GM18873 (cell line): ENCODE measurements around the gene AGAP3.
"Not testable (repeated sequence)": the region's sequence is repeated elsewhere in the genome, so short reads cannot be mapped to it uniquely, and the experiment has no call there.

Experiments used
- ATAC-seq: cut with Tn5 transposase; IDR thresholded peaks from one replicate; pipeline ENCODE4 v1.9.1; 2021; ENCODE audit warnings: mild to moderate bottlenecking, moderate library complexity, moderate number of reproducible peaks; ENCODE audit not compliant: unreplicated experiment, low FRiP score

AGAP3 gene

DNA sequence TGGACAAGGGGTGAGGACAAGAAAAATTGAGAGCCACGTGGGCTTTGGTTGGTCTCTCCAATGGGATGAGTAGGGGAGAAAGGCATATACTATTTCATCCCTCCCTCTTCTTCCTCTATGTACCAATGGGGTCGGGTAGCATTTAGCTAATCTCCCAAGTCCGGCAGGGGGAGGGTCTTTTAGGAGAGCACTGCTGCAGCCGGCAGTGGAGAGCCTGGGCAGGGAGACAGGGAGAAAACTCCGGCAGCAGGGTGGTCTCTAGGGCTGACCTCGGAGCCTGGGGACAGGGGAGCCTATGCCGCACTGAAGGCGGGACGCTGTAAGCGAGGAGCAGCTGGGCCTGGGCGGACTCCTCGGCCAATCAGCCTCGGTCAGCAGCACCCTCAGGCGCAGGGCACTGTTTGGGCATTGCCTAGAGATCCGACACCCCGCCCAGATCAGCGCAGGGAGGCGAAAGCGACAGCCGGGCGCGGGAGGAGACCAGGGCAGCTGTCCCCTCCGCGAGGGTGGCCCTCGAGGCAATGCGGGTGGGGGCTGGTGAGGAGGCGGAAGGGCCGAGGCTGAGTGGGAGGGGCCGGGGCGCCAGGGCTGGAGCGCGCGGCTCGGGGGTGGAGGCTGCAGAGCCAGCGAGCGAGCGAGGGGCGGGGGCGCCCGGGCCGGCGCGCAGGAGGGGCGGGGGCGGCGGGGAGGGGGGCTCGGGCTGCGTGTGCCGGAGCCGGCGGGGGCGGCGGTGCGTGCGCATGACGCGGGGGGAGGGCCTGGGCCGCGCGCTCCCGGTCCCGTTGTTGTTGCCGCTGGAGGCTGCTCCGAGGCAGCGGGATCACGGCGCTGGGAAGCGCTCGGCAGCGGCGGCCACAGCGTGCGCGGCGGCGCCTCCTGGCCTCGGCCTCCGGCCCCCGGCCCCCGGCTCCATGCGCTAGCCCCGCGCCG lies at the start of gene AGAP3:
TSS of gene AGAP3 (plus strand) at position 785 of the 930 bp plus-strand sequence. CDS start 267 bp downstream, outside the sequence.
- ATAC-seq, result no peak

DNA sequence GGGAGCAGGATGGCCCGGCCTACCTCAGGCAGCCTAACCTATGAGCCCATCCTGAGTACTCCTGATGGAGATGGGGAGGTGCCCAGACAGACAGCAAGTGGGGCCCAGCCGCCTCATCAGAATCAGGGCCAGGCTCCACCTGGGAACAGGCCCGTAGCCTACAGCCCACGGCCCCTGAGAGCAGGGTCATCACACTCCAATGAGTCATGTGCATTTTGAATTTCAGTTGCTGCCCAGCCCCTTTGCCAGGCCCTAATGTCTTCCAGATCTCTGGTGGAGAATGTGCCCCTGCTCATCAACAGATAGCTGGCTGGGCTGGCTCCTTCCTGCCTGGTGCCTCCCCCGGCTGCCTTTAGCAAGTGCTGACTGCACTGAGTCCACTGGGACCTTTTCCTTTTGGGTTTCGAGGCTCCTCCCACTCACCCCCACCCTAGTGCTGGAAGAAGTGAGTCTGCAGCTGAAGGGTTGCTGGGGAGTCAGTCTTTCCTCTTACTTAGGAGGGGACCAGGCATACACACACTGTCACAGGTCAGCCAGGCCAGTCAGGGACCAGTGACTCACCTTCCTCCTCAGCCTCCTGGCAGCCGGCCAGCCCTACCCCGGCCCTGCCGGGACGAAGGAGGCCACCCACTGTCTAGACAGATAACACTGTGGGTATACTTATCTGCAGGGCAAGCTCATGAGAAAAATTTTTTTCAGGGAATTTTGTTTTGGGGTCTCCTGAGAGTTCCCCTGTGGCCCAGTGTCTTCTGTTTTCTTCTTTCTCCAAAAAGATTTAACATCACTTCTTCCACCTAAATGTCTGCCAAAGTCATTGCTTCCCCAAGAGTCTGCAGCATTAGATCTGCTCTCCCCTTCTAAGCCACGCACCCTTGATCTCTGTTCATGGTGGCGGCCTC lies 47.1 kb upstream of the AGAP3 start:
- ATAC-seq, result no peak

DNA sequence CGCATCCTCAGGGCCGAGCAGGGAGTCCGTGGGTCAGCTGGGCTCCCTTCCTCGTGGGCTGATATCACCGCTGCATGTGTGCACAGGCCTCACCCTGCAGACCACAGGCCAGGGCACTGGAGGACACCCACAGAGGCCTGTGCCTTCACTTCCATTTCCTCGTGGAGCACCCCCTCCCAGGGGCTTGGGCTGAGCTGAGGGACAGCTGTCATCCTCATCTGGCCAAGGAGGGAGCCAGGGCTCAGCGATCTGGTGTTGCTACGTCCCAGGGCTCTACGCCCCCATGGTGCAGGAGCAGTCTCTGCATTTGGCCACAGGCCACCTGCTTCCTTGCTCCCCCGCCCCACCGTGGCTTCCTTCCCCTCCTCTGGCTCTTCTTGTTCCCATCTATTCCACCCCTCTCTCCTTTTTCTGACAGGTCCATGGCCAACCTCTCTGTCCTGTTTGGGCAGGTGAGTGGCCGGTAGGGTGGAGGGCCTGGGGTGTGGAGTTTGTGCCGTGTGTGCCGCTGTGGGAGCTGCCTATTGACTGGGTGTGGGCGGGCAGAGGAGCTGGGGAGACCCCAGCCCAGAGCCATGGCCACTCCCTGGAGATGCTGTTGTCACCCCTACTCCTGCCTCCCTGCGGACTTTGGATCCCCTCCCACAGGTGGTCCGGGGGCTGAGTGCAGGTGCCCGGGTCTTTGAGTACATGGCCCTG lies 46.3 kb upstream of the AGAP3 start:
- no peak for ATAC-seq

DNA sequence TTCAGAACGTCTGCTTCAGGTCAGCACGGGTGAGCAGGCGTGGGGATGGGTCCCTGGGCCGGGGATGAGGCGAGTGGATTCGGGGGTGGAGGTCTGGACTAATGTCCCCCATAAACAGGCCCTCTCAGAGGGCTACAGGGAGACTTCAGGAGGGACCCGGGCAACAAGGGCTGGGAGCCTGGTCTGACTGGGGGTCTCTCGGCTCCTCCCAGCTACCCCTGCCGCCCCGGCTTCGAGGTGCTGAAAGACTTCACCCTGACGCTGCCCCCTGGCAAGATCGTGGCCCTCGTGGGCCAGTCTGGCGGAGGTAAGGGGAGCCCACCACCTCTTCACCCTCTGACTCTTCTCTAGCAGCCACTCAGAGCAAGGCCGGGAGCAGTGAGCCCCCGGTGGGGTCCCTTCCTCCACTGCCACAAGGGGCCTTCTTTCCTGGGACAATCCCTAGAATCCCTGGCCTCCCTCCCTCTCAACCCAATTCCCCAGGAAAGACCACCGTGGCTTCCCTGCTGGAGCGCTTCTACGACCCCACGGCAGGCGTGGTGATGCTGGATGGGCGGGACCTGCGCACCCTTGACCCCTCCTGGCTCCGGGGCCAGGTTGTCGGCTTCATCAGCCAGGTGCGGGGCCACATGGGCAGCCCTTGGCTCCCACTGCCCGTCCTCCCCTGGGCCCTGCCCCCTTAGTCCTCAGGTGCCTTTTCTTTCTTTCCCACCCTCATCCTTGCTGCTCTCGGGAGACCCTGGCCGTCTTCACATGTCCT lies 45.5 kb upstream of the AGAP3 start:
- no peak for ATAC-seq

DNA sequence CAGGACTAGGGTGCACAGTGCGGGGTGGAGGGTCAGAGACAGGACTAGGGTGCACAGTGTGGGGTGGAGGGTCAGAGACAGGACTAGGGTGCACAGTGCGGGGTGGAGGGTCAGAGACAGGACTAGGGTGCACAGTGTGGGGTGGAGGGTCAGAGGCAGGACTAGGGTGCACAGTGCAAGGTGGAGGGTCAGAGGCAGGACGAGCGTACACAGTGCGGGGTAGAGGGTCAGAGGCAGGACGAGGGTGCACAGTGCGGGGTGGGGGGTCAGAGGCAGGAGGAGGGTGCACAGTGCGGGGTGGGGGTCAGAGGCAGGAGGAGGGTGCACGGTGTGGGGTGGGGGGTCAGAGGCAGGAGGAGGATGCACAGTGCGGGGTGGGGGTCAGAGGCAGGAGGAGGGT lies 42.8 kb upstream of the AGAP3 start:
- not testable (repeated sequence) for ATAC-seq

DNA sequence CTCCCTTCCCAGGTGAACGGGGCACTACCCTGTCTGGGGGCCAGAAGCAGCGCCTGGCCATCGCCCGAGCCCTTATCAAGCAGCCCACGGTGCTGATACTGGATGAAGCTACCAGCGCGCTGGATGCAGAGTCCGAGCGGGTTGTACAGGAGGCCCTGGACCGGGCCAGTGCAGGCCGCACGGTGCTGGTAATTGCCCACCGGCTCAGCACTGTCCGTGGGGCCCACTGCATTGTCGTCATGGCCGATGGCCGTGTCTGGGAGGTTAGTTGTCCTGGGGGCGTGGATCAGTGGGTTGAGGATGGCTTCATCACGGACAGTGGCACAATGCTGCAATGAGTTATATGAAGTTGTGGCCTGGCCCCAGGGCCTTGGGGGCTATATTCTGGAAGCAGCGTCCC lies 42.3 kb upstream of the AGAP3 start:
- ATAC-seq, result no peak

DNA sequence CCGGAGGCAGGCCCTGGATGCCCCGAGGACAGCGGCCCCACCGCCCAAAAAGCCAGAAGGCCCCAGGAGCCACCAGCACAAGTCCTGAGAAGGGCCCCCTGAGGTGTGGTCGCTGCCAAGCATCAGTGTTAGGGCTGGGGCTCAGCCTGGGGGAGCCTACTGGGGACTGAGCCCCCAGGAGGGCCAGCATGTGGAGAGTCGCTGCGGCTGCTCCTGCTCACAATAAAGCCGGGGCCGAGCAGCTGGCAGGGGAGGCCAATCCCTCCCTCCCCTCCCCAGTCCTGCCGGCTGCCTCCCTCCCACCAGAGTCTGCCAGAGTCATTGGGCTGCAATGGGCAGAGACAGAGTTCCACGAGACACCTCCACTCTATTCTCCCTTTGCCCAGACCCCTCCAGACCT lies 41.0 kb upstream of the AGAP3 start:
- no peak for ATAC-seq

DNA sequence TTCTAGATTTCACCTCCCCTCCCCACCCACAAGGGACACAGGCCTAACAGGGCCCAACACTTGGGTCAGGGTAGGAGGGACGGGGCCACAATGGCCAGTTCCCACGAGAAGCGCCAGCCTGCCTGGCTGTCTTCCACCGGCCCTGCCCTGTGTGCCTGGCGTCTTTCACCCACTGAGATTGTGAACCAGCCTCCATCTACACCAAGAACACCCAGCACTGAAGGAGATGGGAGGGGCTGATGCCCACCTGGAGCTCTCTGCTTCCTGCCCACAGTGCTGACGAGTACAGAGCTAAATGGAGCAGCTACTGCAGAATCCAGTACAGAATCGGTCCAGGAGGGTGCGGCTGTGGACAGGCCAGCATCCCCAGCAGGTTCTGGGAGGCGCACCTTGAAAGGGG lies 40.3 kb upstream of the AGAP3 start:
- ATAC-seq, result no peak

DNA sequence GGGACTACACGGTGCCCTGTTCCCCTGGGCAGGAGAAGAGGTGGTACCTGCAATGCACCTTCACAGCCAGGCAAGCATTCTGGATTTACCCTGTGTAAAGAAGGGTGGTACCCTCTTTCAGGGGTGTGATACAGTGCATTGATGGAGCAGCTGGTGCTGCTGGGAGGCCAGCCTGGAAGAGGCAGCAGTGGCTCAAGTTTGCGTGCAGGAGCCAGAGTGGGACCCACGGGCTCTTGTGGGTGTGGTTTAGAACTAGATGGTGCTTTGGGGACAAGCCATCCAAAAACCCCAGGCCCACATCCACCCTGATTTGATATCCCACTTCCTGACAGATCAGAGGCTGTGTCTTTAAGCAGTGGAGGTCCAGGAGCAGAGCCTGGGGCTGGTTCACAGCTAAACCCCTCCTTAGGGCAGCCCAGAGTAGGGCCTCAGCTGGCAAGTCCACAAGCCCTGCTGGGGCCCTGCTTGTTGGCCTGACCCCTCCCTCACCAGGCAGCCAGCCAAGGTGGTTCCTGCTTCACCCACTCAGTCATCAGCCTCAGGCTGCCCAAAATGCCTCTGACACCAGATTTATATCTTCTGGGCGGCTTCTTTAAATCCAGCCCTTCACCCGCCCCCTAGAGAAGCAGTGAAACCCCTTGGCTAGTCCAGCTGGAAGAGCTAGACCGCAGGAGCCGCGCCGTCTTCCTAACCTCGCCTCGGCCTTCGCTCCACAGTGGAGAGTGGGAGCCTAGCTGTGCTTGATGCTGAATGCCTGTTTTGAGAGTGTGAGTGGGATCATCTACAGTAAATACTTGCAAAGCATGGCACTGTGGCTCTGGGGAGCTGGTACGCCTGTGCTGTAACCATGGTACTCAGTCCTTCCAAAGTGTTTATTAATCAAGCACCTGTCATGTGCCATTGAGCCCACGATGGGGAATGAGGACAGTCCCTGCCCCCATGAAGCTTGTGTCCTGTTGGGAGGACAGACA lies 39.4 kb upstream of the AGAP3 start:
- ATAC-seq, result no peak

DNA sequence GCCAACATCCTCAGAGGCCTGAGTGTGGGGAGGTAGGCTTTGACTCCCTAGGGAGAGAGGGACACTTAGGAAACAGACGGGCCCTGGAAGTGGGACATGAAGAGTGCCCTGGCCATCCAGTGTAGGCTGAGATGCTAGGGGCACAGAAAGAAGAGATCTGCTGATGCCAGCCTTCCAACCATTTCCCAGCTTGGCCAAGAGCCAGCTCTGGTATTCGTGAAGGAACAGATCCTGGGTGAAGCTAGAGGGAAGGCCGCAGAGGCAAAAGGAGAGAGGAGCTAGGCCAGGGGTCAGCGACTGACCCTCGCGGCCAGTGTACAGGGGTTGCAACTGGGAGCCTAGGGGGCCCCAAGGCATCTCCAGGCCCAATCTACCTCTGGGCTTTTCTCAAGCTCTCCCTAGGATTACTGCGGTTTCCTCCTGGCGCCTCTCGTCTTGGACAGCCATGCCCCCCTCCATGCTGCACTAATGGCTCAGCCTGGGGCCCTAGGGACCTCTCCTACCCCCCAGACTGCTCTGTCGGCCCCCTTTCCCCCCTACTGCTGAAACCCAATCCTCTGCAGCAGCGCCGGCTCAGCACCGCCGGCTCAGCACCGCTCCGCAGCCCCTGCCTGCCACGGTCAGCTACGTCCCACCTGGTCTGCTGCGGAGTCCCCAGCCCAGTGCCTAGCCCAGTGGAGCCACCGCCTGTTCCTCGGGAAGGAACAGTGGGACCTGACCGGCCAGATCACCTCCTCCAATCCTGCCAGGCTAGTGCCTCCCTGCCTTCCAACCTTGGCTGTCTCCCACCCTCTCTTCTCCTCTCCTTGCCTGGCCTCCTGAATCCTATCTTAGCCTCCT lies 38.1 kb upstream of the AGAP3 start, which contains the start of gene ASIC3:
TSS of gene ASIC3 (plus strand) at position 556 of the 840 bp plus-strand sequence. CDS start 355 bp downstream, outside the sequence.
- no peak for ATAC-seq

DNA sequence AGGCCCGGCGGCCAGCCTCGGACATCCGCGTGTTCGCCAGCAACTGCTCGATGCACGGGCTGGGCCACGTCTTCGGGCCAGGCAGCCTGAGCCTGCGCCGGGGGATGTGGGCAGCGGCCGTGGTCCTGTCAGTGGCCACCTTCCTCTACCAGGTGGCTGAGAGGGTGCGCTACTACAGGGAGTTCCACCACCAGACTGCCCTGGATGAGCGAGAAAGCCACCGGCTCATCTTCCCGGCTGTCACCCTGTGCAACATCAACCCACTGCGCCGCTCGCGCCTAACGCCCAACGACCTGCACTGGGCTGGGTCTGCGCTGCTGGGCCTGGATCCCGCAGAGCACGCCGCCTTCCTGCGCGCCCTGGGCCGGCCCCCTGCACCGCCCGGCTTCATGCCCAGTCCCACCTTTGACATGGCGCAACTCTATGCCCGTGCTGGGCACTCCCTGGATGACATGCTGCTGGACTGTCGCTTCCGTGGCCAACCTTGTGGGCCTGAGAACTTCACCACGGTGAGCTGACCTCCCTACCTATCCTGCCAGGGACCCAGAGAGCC lies 37.3 kb upstream of the AGAP3 start:
- no peak for ATAC-seq

DNA sequence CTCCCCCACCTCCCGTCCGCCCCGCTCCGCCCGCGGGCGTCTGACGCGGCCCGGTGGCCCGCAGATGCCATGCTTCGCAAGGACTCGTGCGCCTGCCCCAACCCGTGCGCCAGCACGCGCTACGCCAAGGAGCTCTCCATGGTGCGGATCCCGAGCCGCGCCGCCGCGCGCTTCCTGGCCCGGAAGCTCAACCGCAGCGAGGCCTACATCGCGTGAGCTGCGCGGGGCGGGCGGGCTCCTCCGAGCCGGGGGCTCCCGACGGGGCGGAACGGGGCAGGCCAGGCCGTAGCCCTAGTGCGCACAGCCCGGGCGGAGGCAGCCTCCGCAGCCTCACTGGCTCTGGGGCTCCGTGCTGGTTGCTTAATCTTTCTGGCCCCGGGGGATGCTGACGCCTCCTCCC lies 35.2 kb upstream of the AGAP3 start:
- no peak for ATAC-seq

DNA sequence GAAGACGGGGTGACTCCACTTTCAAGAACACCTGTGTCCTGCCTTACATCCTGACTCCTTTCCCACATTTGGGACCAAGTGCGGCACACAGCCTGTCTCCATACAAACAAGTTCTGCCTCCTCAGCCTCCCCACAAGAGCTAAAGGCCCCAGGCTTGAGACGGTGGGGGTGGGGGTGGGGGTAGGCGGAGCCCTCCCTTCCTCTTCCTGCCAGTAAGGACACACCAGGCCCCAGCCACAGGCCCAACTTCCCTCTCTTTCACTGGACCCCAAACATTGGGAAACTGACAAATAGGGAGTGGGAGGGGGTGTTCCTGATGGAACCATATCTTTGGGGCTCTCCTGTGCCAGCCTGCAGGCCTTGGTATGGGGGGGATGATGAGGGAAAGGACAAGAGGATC lies 33.2 kb upstream of the AGAP3 start:
- no peak for ATAC-seq

DNA sequence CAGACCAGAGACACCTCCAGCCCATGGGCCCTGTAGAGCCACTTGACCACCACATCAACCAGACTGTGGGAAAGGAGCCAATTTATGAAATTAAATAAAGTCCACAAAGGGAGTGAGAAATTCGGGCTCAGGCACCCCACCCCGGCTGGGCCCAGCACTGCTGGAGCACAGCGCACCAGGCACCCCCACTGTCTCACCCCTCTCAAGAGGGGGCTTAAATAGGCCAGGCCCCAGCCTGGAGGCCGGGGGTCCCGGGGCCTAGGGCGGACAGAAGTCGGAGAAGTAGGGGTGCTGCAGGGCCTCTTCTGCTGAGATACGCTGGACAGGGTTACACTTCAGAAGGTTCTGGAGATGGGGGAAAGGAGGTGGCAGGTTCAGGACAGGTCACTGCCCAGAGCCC lies 32.5 kb upstream of the AGAP3 start:
- ATAC-seq, result no peak

DNA sequence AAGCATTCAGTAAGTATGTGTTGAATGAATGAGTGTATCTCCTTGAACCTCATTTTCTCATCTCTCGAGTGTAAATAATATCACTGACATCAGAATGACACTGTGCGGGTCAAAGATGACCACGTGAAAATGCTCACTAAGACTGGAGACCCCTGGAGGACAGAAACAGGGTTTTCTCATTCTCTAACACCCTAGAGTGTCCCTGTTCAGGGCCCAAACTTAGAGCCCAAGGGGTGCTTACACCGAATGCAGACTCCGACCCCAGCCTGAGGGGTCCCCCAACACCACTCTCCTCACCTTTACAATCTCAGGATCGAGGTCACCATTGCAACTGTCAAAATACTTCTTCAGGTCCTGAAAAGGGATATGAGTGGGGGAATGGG lies 30.0 kb upstream of the AGAP3 start:
- no peak for ATAC-seq

DNA sequence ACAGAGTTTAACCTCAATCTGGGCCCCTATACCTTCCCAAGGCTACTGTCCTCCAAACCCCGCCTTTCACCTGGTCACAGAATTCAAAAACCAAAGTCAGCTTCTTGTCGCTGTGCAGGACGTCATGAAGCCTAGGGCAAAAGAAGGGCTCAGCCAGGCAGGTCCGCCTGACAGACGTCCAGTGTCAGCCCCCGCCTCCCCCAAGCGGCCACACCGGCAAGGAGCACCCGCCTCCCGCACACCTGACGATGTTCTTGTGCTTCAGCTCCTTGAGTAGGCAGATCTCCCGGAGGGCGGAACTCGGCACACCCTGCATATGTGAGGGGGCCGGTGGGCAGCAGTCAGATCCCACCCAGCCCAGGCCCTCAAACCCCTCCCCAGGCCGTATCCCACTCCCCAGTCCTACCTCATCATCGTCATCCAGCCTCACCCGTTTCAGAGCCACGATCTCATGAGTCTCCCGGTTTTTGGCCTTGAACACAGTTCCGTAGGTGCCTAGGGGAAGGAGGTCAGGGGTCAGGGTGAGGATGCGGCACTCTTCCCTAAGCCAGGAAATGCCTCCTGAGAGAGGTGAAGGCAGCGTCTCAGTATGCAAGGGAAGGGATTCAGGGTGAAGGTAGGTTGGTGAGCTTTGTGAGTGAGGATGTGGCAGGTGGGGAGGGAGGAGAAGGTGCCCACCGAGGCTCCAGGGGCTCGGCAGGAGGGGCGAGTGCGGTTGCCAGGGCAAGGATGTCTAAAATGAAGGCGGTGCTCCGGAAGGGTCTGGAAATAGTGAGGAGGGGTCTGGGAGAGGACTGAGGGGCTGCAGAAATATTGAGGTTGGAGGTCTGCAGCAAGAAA lies 29.4 kb upstream of the AGAP3 start:
- no peak for ATAC-seq

DNA sequence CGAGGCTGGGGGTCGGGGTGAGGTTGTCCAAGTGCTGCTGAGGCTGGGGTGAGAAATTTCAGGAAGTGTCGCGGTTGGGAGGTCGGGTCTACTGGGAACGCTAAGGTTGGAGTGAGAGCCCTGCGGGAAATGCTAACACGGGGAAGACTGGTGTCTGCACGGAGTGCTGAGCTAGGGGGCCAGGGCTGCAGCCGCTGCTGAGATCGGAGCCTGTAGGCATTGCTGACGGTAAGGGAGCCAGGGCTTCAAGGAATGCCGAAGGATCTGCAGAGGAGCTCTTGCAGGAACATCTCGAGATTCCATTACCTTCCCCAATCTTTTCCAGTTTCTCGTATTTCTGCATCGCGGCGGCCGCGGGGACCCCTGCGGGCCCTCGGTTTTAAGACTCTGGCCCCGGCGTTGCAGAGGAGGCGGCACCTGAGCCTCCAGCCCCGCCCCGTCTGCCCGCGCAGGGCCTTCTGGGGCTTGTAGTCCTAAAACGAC lies 28.7 kb upstream of the AGAP3 start, which contains the start of gene CDK5:
TSS of gene CDK5 (minus strand) at position 392 of the 483 bp plus-strand sequence. CDS start at position 343, 49 bp downstream.
- ATAC-seq, result peak; percentile 21
